Naive B cell (primary cell): ENCODE measurements around the gene CLTCL1. TPM values are rescaled to one million over a fixed set of nuclear protein-coding genes. Genes with fewer than 3 reads are reported as not detected.
"Not testable (repeated sequence)": the region's sequence is repeated elsewhere in the genome, so short reads cannot be mapped to it uniquely, and the experiment has no call there.

ENCODE experiments used
- ATAC-seq, 2 donors: fragments of 150-1000 bp; cut with Tn5 transposase; 2 replicates each; pipeline ENCODE4 v1.10.0; 2021; ENCODE audit warnings: low read depth in 2 of 2, mild to moderate bottlenecking in 2 of 2, moderate library complexity in 2 of 2
- DNase-seq: peaks from one replicate; pipeline ENCODE4 v3.0.0; 2022
- H3K27ac Mint-ChIP-seq, 6 donors: one replicate each; pipeline ENCODE4 v1.8.0; 2020 to 2022; ENCODE audit warnings: mild to moderate bottlenecking in 6 of 6, mixed read lengths in 6 of 6, moderate library complexity in 5 of 6, inconsistent platforms in 2 of 6
- H3K27me3 Mint-ChIP-seq, 3 donors: one replicate each; pipeline ENCODE4 v1.8.0; 2021 to 2022; ENCODE audit warnings: mixed read lengths in 3 of 3, mild to moderate bottlenecking in 1 of 3
- H3K36me3 Mint-ChIP-seq, 2 donors: one replicate each; pipeline ENCODE4 v1.8.0; 2020 to 2022; ENCODE audit warnings: mixed read lengths in 2 of 2, inconsistent platforms in 1 of 2, mild to moderate bottlenecking in 1 of 2
- H3K4me1 Mint-ChIP-seq, 3 donors: one replicate each; pipeline ENCODE4 v1.8.0; 2020 to 2022; ENCODE audit warnings: mixed read lengths in 3 of 3, inconsistent platforms in 1 of 3, mild to moderate bottlenecking in 1 of 3, moderate library complexity in 1 of 3
- H3K4me3 Mint-ChIP-seq, 8 donors: one replicate each; pipeline ENCODE4 v1.8.0; 2020 to 2022; ENCODE audit warnings: mild to moderate bottlenecking in 8 of 8, mixed read lengths in 8 of 8, moderate library complexity in 8 of 8, inconsistent platforms in 2 of 8
- H3K9me3 Mint-ChIP-seq, 7 donors: one replicate each; pipeline ENCODE4 v1.8.0; 2020 to 2022; ENCODE audit warnings: mixed read lengths in 7 of 7, mild to moderate bottlenecking in 5 of 7, inconsistent platforms in 2 of 7, moderate library complexity in 1 of 7
- polyA plus RNA-seq, 6 donors: library from polyadenylated mRNA; unstranded; fragments of 300-500 nt; fragmentation: Illumina TruSeq; gene quantifications; one replicate each; pipeline ENCODE4 v1.2.3, GENCODE V29; 2021; ENCODE audit warnings: low read depth in 6 of 6

Gene CLTCL1
- polyA plus RNA-seq, 6 donors from 2014 or later: 0.17 to 1.7 (median 0.80) TPM; not detected in 1

DNA sequence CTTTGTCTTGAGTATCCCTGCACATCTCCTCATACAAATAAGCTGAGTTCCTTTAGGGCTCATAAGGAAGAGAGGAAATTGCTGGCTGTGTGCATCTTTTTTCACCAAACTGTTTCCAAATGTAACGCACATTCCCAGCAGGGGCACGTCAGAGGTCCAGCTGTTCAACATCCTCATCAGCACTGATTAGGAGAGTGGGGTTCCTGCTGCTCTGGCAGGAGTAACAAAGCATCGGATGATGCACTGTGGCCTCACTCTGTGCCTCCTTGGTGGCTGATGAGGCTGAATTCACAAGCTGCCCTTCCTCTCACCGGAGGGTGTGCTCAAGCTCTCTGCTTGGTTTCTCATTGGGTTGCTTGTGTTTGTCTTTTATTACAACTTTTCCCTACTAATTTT lies 77.4 kb downstream of the CLTCL1 start:
- H3K9me3 Mint-ChIP-seq: no peaks in the 10 kb centered on the region
- H3K4me3 Mint-ChIP-seq: no peak overlapping the region
- H3K36me3 Mint-ChIP-seq: peaks cover 0 to 12% of the 10 kb centered on the region in 2 donors
- H3K27ac Mint-ChIP-seq: no peak overlapping the region
- peaks cover 4 to 14% (median 12%) of the 10 kb centered on the region in 3 donors for H3K27me3 Mint-ChIP-seq
- peaks cover 0 to 8% (median 4%) of the 10 kb centered on the region in 3 donors for H3K4me1 Mint-ChIP-seq
- DNase-seq (no peak), ATAC-seq (no peak)

DNA sequence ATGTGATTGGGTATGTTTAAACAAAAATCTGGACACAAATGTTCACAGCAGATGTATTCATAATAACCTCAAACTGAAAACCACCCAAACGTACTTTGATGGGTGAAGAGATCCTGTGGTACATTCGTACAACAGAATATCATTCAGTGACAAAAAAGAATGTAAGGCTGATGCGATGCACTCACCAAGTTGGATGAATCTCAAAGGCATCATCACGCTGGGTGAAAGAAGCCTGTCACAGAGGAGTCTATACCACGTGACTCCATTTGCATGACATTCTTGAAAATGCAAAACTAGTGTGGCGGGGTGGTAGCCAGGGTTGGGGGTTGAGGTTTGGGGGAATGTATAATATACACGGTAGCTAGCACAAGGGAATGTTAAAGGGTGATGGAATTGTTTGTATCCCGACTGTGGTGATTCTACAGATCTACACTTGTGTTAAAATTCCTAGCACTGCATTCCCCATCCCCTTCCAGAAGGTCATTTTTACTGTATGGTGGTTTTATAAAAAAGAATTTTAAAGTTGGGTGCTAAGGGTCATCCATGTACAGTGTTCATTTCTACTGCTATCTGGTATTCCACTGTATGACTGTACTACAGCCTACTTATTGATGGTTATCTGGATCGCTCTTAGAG lies 78.0 kb downstream of the CLTCL1 start:
- Mint-ChIP-seq H3K9me3 (no peaks in the 10 kb centered on the region), H3K4me1 (peaks cover 0 to 8% (median 4%) of the 10 kb centered on the region in 3 donors), H3K27ac (no peak overlapping the region), H3K27me3 (peaks cover 4 to 18% (median 16%) of the 10 kb centered on the region in 3 donors), H3K36me3 (peaks cover 0 to 15% of the 10 kb centered on the region in 2 donors), H3K4me3 (no peak overlapping the region)
- DNase-seq (no peak), ATAC-seq (no peak)

DNA sequence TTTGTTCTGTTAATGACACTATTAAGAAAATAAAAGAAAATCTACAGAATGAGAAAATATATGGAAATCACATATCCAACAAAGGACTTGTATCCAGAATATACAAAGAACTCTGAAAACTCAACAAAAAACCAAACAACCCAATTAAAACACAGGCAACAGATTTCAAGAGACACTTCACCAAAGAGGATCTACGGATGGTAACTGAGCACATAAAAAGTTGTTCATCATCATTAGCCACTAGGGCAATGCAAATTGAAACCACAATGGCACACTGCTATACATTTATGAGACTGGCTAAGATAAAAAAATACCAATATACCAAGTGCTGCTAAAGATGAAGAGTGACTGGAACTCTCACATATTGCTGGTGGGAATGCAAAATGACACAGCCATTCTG lies 78.5 kb downstream of the CLTCL1 start:
- Mint-ChIP-seq H3K9me3 (no peaks in the 10 kb centered on the region), H3K36me3 (peaks cover 0 to 15% of the 10 kb centered on the region in 2 donors), H3K4me3 (no peak overlapping the region), H3K4me1 (peaks cover 0 to 5% (median 3%) of the 10 kb centered on the region in 3 donors), H3K27ac (no peak overlapping the region), H3K27me3 (peaks cover 4 to 18% (median 16%) of the 10 kb centered on the region in 3 donors)
- DNase-seq (no peak), ATAC-seq (no peak)

DNA sequence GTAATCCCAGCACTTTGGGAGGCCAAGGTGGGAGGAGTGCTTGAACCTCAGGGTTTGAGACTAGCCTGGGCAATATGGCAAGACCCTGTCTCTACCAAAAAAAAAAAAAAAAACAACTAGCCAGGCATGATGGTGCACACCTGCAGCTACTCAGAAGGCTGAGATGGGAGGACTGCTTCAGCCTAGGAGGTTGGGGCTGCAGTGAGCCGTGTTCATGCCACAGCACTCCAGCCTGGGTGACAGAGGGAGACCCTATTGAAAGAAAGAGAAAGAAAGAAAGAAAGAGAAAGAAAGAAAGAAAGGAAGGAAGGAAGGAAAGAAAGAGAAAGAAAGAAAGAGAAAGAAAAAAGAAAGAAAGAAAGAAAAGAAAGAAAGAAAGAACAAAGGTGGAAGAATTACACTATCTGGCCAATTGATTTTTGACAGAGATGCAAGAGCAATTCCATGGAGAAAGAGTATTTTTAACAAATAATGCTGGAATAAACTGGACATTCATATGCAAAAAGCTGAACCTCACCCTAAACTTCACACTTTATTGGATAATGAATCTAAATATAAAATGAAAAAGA lies 79.1 kb downstream of the CLTCL1 start:
- ATAC-seq (no peak), DNase-seq (no peak)
- peaks cover 0 to 2% (median 0%) of the 10 kb centered on the region in 3 donors for H3K4me1 Mint-ChIP-seq
- no peak overlapping the region for H3K27ac Mint-ChIP-seq
- no peak overlapping the region for H3K4me3 Mint-ChIP-seq
- peaks cover 4 to 18% (median 16%) of the 10 kb centered on the region in 3 donors for H3K27me3 Mint-ChIP-seq
- H3K36me3 Mint-ChIP-seq: peaks cover 0 to 15% of the 10 kb centered on the region in 2 donors
- no peaks in the 10 kb centered on the region for H3K9me3 Mint-ChIP-seq

DNA sequence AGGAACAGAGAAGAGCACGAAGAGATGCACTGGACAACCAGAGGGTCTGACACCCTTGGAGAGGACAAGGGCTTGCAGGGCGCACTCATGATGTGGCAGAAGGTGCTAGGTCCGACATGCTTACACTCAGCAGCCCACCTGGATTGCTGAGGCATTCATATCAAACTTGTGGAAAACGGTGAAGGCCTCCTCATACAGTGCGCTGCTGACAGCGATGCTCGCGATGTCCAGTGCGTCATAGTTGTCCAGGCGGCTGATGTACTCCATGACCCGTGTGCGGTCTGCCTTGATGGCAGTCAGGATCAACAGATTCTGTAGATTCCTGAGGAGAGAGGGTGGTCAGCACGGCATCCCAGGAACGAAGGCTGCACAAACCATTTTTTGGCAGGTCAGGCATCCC lies 81.3 kb downstream of the CLTCL1 start:
- ATAC-seq: no peak
- Mint-ChIP-seq H3K27me3 (peaks cover 4 to 16% (median 14%) of the 10 kb centered on the region in 3 donors), H3K4me1 (peaks cover 0 to 2% (median 0%) of the 10 kb centered on the region in 3 donors)

DNA sequence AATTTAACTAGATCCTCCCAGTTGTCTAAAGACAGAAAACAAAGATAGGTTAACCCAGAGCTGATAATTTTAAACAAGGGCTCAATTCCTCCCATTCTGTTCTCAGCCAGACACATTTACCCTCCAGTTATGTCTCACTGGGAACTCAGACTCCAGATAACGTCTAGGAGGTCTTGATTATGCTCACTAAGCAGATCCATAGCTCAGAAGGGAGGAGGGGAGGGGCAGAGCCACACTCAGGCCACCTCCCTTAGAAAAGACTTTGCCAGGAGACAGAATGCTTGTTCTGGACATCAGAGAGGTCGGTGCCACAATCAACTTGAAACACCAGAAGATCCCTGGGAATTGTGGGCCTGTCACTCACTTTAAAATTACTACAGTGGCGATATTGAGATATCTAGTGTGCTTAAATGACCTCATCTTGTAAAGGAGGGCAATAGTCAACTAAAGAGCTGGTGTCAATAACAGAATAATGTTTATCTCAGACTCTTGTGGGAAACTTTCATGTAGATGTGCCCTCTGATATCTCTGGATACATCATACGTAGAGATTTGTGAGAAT lies 83.2 kb downstream of the CLTCL1 start:
- no peak overlapping the region for H3K4me3 Mint-ChIP-seq
- peaks cover 4 to 26% (median 16%) of the 10 kb centered on the region in 3 donors for H3K27me3 Mint-ChIP-seq
- DNase-seq (no peak), ATAC-seq (no peak)
- H3K9me3 Mint-ChIP-seq: no peaks in the 10 kb centered on the region
- no peak overlapping the region for H3K27ac Mint-ChIP-seq
- peaks cover 0 to 2% (median 0%) of the 10 kb centered on the region in 3 donors for H3K4me1 Mint-ChIP-seq
- H3K36me3 Mint-ChIP-seq: peaks cover 0 to 15% of the 10 kb centered on the region in 2 donors

More for the DNA sequence above, 81.3 kb downstream of the CLTCL1 start:
- no peak for DNase-seq
- Mint-ChIP-seq H3K27ac (peak overlapping the region in 1 of 6 donors; percentile 61), H3K36me3 (peaks cover 0 to 15% of the 10 kb centered on the region in 2 donors), H3K9me3 (no peaks in the 10 kb centered on the region), H3K4me3 (no peak overlapping the region)

DNA sequence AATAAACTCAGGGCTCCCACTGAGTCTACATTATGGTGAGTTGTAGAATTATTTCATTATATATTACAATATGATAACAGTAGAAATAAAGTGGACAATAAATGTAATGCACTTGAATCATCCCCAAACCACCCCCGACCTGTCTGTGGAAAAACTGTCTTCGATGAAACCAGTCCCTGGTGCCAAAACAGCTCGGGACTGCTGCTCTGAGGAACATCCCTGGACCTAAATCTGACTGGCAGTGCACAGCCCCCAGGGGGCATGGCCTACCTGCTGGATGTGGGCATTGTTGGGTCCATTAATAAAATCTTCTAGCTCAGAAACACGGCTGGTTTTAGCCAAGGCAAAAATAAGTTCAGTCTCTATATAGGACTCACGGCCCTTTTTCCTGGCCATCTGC lies 83.6 kb downstream of the CLTCL1 start:
- Mint-ChIP-seq H3K9me3 (no peaks in the 10 kb centered on the region), H3K27me3 (peaks cover 4 to 26% (median 16%) of the 10 kb centered on the region in 3 donors), H3K4me1 (peaks cover 0 to 2% (median 0%) of the 10 kb centered on the region in 3 donors), H3K36me3 (peaks cover 0 to 15% of the 10 kb centered on the region in 2 donors), H3K27ac (no peak overlapping the region), H3K4me3 (no peak overlapping the region)
- ATAC-seq (no peak), DNase-seq (no peak)

DNA sequence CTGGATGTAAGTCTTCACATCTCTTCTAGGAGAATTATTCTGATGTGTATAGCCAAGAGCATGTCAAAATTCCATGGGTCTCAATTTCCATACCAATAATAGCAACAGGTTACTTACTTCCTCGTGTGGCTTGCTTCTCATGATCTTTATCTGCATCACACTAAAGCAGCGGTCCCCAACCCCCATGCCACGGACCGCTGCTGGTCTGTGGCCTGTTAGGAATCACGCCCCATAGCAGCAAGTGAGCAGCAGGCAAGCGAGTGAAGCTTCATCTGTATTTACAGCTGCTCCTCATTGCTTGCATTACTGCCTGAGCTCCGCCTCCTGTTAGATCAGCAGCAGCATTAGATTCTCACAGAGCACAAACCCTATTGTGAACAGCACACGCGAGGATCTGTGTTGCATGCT lies 84.1 kb downstream of the CLTCL1 start:
- Mint-ChIP-seq H3K27ac (peak overlapping the region in 1 of 6 donors; percentile 28), H3K9me3 (peaks cover 0 to 4% (median 0%) of the 10 kb centered on the region in 7 donors), H3K36me3 (peaks cover 0 to 15% of the 10 kb centered on the region in 2 donors), H3K4me3 (peak overlapping the region in 1 of 8 donors; percentile 15), H3K4me1 (peaks cover 0 to 4% (median 1%) of the 10 kb centered on the region in 3 donors), H3K27me3 (peaks cover 4 to 26% (median 16%) of the 10 kb centered on the region in 3 donors)
- ATAC-seq (no peak), DNase-seq (no peak)

DNA sequence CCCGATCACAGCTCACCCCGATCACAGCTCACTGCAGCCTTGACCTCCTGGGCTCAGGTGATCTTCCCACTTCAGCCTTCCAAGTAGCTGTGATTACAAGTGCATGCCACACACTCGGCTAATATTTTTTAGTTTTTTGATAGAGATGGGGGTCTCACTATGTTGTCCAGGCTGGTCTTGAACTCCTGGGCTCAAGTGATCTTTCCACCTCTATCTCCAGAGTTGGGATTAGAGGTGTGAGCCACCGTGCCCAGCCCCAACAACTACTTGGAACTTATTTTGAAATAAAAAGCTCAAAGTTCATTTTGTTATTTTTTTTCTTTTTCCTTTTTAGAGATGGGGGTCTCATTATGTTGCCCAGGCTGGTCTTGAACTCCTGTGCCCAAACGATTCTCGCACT lies 85.2 kb downstream of the CLTCL1 start:
- ATAC-seq: no peak
- no peak overlapping the region for H3K4me3 Mint-ChIP-seq
- peaks cover 0 to 5% (median 0%) of the 10 kb centered on the region in 7 donors for H3K9me3 Mint-ChIP-seq
- peaks cover 4 to 26% (median 16%) of the 10 kb centered on the region in 3 donors for H3K27me3 Mint-ChIP-seq
- no peak overlapping the region for H3K27ac Mint-ChIP-seq
- DNase-seq: no peak
- peaks cover 0 to 15% of the 10 kb centered on the region in 2 donors for H3K36me3 Mint-ChIP-seq
- H3K4me1 Mint-ChIP-seq: peaks cover 0 to 5% (median 0%) of the 10 kb centered on the region in 3 donors

DNA sequence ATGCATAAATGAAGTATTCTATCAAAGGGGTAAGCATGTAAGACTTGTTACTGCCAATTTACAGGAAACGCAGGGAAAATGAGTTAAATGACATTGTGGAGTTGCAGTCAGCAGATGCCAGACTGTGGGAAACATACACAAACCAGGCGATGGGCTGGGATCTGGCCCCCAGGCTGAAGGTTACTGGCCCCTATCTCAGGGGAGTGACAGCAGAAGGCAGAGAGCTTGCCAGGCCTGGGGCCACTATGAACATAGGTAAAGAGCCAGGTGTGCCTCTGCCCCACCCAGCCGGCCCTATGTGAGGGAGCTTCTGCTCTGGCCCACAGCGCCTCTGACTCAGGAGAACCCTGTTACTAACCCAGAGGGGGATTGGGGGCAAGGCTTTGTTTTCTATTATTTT lies 86.9 kb downstream of the CLTCL1 start:
- Mint-ChIP-seq H3K4me3 (no peak overlapping the region), H3K9me3 (peaks cover 0 to 5% (median 0%) of the 10 kb centered on the region in 7 donors), H3K36me3 (peaks cover 0 to 9% of the 10 kb centered on the region in 2 donors), H3K27ac (no peak overlapping the region), H3K27me3 (peaks cover 3 to 22% (median 9%) of the 10 kb centered on the region in 3 donors), H3K4me1 (peaks cover 0 to 5% (median 0%) of the 10 kb centered on the region in 3 donors)
- DNase-seq (no peak), ATAC-seq (no peak)

DNA sequence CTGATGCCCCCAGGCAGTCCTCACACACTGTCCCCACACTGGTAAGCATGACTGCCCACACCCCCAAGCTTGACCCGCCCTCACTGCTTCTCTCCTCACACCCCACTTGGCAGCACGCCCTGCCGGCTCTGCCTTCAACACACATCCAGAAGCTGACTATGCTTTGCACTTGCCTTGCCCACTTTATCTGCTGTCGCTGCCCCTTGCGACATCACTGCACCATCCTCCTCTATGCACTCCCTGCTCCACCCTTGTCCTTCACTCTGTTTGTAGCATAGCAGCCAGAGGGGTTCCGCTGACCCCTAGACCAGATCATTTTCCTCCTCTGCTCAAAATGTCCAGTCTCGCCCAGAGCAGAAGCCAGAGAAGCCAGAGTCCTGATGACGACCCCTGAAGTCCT lies 87.7 kb downstream of the CLTCL1 start:
- H3K4me3 Mint-ChIP-seq: no peak overlapping the region

DNA sequence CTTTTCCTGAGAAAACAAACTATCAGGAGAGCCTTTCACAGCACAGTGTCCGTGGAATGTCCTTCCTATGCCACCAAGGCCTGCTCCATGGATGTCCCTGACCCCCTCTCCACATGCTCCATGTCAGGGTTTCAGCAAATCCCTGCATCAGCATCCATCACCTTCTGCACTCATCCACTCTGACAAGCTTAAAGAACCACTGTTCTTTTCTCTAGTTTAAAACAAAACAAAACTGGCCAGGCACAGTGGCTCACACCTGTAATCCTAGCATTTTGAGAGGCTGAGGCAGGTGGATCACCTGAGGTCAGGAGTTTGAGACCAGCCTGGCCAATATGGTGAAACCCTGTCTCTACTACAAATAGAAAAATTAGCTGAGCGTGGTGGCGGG lies 88.7 kb downstream of the CLTCL1 start:
- not testable (repeated sequence) for ATAC-seq, H3K36me3 Mint-ChIP-seq, H3K4me1 Mint-ChIP-seq, H3K4me3 Mint-ChIP-seq, H3K9me3 Mint-ChIP-seq, DNase-seq, H3K27ac Mint-ChIP-seq
- H3K27me3 Mint-ChIP-seq: peaks cover 0 to 18% (median 0%) of the 10 kb centered on the region in 3 donors

More for the DNA sequence above, 87.7 kb downstream of the CLTCL1 start:
- peaks cover 0 to 1% of the 10 kb centered on the region in 2 donors for H3K36me3 Mint-ChIP-seq
- DNase-seq: no peak
- H3K9me3 Mint-ChIP-seq: peaks cover 0 to 5% (median 0%) of the 10 kb centered on the region in 7 donors
- H3K27ac Mint-ChIP-seq: peak overlapping the region in 2 of 6 donors; percentile 39 to 72
- ATAC-seq: no peak
- peaks cover 0 to 5% (median 0%) of the 10 kb centered on the region in 3 donors for H3K4me1 Mint-ChIP-seq
- H3K27me3 Mint-ChIP-seq: peaks cover 0 to 13% (median 1%) of the 10 kb centered on the region in 3 donors

DNA sequence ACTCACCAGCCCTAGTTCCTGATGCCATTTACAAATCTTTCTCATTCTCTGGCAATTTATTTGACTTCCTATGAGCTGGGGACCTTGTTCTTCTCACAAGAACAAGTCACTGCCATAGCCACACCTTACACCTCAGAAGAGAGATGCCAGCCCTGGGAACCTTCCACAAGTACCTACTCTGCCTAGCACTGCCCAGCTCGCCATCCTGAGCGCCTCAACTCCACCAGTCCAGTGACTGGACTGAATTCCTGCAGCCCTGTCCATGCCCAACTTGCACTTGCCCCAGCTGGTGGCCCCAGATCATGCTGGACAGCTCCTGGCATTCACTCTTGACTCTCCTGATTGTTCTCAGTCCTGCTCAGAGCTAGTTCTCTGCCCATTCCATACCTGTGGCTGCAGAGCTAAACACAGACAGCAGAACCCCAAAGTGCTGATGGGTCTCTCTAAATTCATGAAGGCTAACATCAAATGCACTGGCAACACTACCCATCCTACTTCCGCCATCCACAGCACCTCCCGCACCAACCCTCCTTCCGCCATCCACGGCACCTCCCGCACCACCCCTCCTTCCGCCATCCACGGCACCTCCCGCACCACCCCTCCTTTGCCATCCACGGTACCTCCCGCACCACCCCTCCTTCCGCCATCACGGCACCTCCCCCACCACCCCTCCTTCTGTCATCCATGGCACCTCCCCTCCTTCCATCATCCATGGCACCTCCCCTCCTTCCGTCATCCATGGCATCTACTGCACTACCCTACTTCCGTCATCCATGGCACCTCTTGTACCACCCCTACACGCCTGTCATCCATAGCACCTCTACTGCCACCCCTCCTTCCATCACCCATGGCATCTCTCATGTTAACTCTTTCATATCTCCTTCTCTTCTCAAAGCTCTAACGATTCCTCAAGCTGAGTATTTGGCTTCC lies 89.4 kb downstream of the CLTCL1 start:
- Mint-ChIP-seq H3K9me3 (peaks cover 0 to 5% (median 0%) of the 10 kb centered on the region in 7 donors), H3K27ac (peak overlapping the region in 2 of 6 donors; percentile 24 to 77), H3K27me3 (peaks cover 0 to 23% (median 0%) of the 10 kb centered on the region in 3 donors), H3K4me1 (peaks cover 0 to 9% (median 5%) of the 10 kb centered on the region in 3 donors), H3K36me3 (no peaks in the 10 kb centered on the region), H3K4me3 (no peak overlapping the region)
- DNase-seq (no peak), ATAC-seq (no peak)
